Coronary artery (tissue), 2 donors: ENCODE data around the gene SFXN1.
"Not testable (repeated sequence)": the region's sequence is repeated elsewhere in the genome, so short reads cannot be mapped to it uniquely, and the experiment has no call there.

Source experiments
- DNase-seq: peaks from one replicate; pipeline ENCODE4 v3.0.0-alpha.2; 2017; ENCODE audit warnings: low spot score
- H3K27ac ChIP-seq, 2 donors: fragments of 200-600 bp; sonication (generic); one replicate each; pipeline ENCODE4 v1.5.1; 2016 to 2019
- H3K4me3 ChIP-seq: fragments of 200-600 bp; sonication (generic); 2 replicates; pipeline ENCODE4 v1.5.1; 2016; ENCODE audit warnings: mild to moderate bottlenecking, moderate library complexity
- CTCF ChIP-seq: fragments of 200-600 bp; sonication (generic); IDR thresholded peaks from one replicate; pipeline ENCODE4 v1.5.1; 2019; ENCODE audit warnings: antibody characterized with exemption

SFXN1 gene

GRCh38 chr5:175444905-175445456 is 33.4 kb upstream of the SFXN1 start:
- no peak for TF ChIP-seq CTCF
- no peak for DNase-seq
- H3K4me3 ChIP-seq, result peak overlapping the region; percentile 70
- no peak overlapping the region for H3K27ac ChIP-seq

- DNase-seq, H3K27ac ChIP-seq, H3K4me3 ChIP-seq: not testable (repeated sequence)
Measured at GRCh38 chr5:175446378-175446777, 32.0 kb upstream of the SFXN1 start.

GRCh38 chr5:175447571-175447970 is 30.8 kb upstream of the SFXN1 start:
- TF ChIP-seq CTCF, result no peak
- no peak for DNase-seq

GRCh38 chr5:175448276-175448675 is 30.1 kb upstream of the SFXN1 start:
- no peak overlapping the region for H3K27ac ChIP-seq
- no peak for TF ChIP-seq CTCF
- H3K4me3 ChIP-seq, result no peak overlapping the region
- no peak for DNase-seq

More at GRCh38 chr5:175447571-175447970, 30.8 kb upstream of the SFXN1 start:
- Histone ChIP-seq H3K27ac (no peak overlapping the region), H3K4me3 (no peak overlapping the region)

- DNase-seq, result no peak
- no peak overlapping the region for H3K27ac ChIP-seq
- TF ChIP-seq CTCF, result no peak
- no peak overlapping the region for H3K4me3 ChIP-seq
Measured at GRCh38 chr5:175452166-175452565, 26.2 kb upstream of the SFXN1 start.

- H3K4me3 ChIP-seq, H3K27ac ChIP-seq, DNase-seq: not testable (repeated sequence)
Measured at GRCh38 chr5:175454338-175454737, 24.0 kb upstream of the SFXN1 start.

GRCh38 chr5:175456105-175456742 is 22.1 kb upstream of the SFXN1 start:
- Histone ChIP-seq H3K4me3 (no peak overlapping the region), H3K27ac (no peak overlapping the region)
- no peak for DNase-seq
- TF ChIP-seq CTCF, result no peak

- Histone ChIP-seq H3K27ac (no peak overlapping the region), H3K4me3 (no peak overlapping the region)
- TF ChIP-seq CTCF, result no peak
- no peak for DNase-seq
Measured at GRCh38 chr5:175457466-175457865, 20.9 kb upstream of the SFXN1 start.
